Lower leg skin (tissue), 3 donors: Measurements from ENCODE around the gene RUFY1.
"Not testable (repeated sequence)": the region's sequence is repeated elsewhere in the genome, so short reads cannot be mapped to it uniquely, and the experiment has no call there.

Experiments
- CTCF ChIP-seq, 3 donors: fragments of 450-650 bp; IDR thresholded peaks; one replicate each; pipeline ENCODE4 v1.5.1; 2016; ENCODE audit warnings: antibody characterized with exemption in 3 of 3, mild to moderate bottlenecking in 3 of 3, moderate library complexity in 2 of 3
- POLR2A ChIP-seq, 2 donors: fragments of 450-650 bp; IDR thresholded peaks; one replicate each; pipeline ENCODE4 v1.6.1; 2016 to 2017; ENCODE audit warnings: antibody characterized with exemption in 2 of 2, mild to moderate bottlenecking in 1 of 2, moderate library complexity in 1 of 2

GRCh38 chr5:179502420-179502819 lies 47.9 kb upstream of the RUFY1 start:
- not testable (repeated sequence) for TF ChIP-seq CTCF, POLR2A (IDR thresholded peaks at IDR 0.05)
